Nephron progenitor cell (in vitro differentiated cells): ENCODE results near the gene ATP8B4.

ENCODE experiments used
- DNase-seq: peaks from one replicate; pipeline ENCODE4 v3.0.0; 2021
- H3K27ac Mint-ChIP-seq: 2 replicates; pipeline ENCODE4 v1.8.0; 2021; ENCODE audit warnings: mild to moderate bottlenecking, moderate library complexity, mixed read lengths
- H3K27me3 Mint-ChIP-seq: 2 replicates; pipeline ENCODE4 v1.8.0; 2021; ENCODE audit warnings: mild to moderate bottlenecking, low read depth, mixed read lengths; ENCODE audit not compliant: poor library complexity
- H3K36me3 Mint-ChIP-seq: 2 replicates; pipeline ENCODE4 v1.8.0; 2021; ENCODE audit warnings: low read depth, mixed read lengths
- H3K4me1 Mint-ChIP-seq: 2 replicates; pipeline ENCODE4 v1.8.0; 2021; ENCODE audit warnings: mixed read lengths
- H3K4me3 Mint-ChIP-seq: 2 replicates; pipeline ENCODE4 v1.8.0; 2021; ENCODE audit warnings: mild to moderate bottlenecking, moderate library complexity, mixed read lengths
- H3K9me3 Mint-ChIP-seq: 2 replicates; pipeline ENCODE4 v1.8.0; 2021; ENCODE audit warnings: mild to moderate bottlenecking, moderate library complexity, mixed read lengths
- TF ChIP-seq, protein P1 (sequence below): fragments of 200-600 bp; sonication (generic); IDR thresholded peaks from 2 replicates; pipeline ENCODE4 v1.5.0; 2021; ENCODE audit warnings: antibody characterized with exemption

The ATP8B4 gene

DNA sequence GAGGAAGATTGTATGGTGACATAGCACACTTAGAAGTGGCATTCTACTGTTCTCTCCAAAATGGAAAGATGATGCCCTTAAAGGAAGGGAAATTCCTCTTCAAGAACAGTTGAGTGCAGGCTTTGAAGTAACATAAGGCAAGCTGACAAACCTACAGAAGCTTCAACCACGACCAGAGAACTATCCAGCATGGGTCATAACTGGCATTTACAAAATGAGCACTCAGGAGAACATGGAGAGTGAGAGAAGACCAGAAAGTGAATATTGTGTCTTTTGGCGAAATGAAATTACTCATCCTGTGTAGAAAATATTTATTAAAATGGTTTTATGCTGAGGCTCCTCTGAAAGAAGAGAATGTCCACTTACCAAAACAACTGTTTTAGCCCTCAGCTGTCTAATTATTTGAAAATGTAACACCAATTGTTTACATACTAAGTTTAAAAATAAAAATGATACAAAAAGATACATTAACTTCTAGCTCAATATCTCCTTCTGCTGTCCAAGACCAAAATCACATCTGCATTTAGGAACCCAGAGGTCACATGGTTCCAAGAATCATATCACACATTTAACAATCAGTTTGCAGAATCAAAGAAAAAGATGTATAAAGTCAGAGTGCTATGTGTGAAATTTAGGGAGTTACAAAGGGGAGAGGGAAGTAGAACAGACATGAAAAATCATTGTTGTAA is 216.9 kb downstream of the ATP8B4 start:
- no peak overlapping the region for H3K4me3 Mint-ChIP-seq
- no peaks in the 10 kb centered on the region for H3K9me3 Mint-ChIP-seq
- H3K36me3 Mint-ChIP-seq: no peaks in the 10 kb centered on the region
- H3K4me1 Mint-ChIP-seq: no peaks in the 10 kb centered on the region
- H3K27ac Mint-ChIP-seq: no peak overlapping the region
- no peak for DNase-seq
- TF ChIP-seq, protein P1, sequence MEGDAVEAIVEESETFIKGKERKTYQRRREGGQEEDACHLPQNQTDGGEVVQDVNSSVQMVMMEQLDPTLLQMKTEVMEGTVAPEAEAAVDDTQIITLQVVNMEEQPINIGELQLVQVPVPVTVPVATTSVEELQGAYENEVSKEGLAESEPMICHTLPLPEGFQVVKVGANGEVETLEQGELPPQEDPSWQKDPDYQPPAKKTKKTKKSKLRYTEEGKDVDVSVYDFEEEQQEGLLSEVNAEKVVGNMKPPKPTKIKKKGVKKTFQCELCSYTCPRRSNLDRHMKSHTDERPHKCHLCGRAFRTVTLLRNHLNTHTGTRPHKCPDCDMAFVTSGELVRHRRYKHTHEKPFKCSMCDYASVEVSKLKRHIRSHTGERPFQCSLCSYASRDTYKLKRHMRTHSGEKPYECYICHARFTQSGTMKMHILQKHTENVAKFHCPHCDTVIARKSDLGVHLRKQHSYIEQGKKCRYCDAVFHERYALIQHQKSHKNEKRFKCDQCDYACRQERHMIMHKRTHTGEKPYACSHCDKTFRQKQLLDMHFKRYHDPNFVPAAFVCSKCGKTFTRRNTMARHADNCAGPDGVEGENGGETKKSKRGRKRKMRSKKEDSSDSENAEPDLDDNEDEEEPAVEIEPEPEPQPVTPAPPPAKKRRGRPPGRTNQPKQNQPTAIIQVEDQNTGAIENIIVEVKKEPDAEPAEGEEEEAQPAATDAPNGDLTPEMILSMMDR: no peak
- H3K27me3 Mint-ChIP-seq: no peaks in the 10 kb centered on the region

DNA sequence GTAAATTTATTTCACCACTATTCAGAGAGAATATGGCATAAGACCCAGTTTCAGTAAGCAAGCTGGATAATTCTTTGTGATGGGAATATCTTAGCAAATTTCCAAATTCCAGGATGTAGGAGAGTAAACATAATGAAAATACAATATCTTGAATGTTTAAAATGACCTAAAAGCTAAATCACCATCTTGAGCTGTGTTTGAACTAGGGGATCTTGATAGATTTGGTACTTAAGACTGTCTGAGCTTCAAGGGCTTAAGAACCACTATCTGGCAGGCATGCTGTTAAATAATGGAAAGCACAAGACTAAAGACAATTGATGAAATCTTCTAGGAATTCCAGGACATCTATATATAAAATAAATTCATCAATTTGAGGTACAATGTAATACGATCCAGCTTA is 217.7 kb downstream of the ATP8B4 start:
- H3K4me1 Mint-ChIP-seq: no peaks in the 10 kb centered on the region
- H3K27me3 Mint-ChIP-seq: no peaks in the 10 kb centered on the region

DNA sequence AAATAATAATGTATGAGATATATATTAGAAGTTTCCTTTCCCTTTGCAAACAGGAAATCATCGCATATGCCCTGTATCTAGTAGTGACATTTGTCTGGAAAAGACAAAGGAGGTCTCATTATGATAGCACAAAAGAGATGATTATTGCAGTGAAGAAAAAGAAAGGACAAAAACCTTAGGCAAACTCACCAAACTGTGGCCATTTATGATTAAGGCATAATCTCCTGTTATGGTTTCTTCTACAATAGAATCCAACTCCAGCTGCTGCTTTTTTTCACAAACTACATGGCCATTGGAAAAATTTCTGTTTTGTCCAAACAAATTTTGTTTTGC is 218.2 kb downstream of the ATP8B4 start:
- Mint-ChIP-seq H3K4me1 (no peaks in the 10 kb centered on the region), H3K4me3 (no peak overlapping the region), H3K36me3 (no peaks in the 10 kb centered on the region), H3K27me3 (no peaks in the 10 kb centered on the region), H3K27ac (no peak overlapping the region), H3K9me3 (no peaks in the 10 kb centered on the region)
- TF ChIP-seq, protein P1: no peak
- DNase-seq: no peak

More for the DNA sequence above, 217.7 kb downstream of the ATP8B4 start:
- Mint-ChIP-seq H3K4me3 (no peak overlapping the region), H3K27ac (no peak overlapping the region), H3K9me3 (no peaks in the 10 kb centered on the region), H3K36me3 (no peaks in the 10 kb centered on the region)
- TF ChIP-seq, protein P1: no peak
- no peak for DNase-seq

DNA sequence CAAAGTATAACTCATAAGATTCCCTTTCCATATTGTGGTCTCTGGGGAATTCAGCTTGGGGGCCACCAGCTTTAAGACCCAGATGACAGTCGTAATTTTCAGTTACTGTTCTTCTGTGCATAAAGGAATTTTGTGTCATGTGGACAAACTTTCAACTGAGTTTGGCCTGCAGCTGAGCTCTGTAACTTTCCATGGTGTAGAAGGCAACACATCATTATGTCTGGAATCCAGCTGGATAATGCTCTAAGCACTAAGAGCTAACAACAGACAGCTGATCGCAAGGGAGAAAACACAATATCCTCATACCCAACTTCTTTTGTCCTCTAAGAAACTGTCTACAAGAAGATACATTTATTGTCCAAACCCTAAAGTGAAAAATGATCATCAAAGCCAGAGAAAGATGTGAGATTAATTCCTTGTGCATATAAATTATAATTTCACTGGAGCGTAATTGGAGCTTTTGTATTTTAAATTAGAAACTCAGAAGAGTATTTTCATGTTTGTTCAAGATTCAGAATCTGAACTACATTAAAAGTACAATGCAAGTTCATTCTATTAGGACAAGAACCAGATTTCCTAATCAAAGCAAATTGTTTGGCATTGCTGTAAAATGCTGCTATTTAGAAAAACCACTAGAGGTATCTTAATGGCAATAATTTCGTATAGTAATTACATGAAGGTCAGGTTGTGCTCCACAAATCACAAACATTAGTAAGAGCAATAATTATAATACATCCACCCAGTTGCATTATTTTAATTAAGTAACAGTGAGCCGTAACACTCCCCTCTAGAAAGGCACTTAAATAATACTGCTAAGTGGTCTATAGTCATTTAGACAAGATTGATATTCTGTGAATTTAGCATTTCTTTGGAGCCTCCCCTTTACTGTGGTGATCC is 218.8 kb downstream of the ATP8B4 start:
- no peaks in the 10 kb centered on the region for H3K9me3 Mint-ChIP-seq
- no peaks in the 10 kb centered on the region for H3K36me3 Mint-ChIP-seq
- no peak overlapping the region for H3K27ac Mint-ChIP-seq
- no peak overlapping the region for H3K4me3 Mint-ChIP-seq
- DNase-seq: no peak
- H3K27me3 Mint-ChIP-seq: no peaks in the 10 kb centered on the region
- TF ChIP-seq, protein P1: no peak
- no peaks in the 10 kb centered on the region for H3K4me1 Mint-ChIP-seq

DNA sequence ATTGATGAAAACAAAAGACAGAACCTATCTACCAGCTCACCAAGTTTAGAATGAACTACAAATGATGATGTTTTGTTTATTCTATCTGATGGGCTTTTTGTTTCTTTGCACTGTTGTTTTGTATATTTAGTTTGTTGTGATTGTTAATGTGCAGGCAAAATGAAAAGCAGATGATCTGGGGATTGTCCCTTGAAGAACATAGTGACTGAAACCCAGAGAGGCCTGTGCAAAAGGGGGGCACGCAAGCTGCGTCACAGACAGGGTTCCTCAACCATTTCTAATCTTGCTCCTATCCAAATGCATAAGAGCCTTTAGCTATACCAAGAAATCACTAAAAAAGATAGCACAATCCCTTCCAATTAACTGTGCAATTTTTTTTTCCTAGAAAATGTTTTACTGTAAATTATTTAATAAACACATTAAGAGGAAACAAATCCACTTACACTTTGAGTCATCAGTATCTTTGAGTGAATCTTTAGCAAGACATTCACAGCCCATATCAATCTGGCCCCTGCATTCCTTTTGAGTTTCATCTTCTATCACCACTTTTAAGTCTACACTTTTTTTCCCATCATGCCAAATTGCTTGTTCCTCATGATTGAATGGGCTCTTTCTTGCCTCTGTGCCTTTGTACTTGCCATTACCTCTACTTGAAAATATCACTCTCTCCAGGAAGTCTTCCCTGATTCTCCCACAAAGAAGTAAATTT is 220.3 kb downstream of the ATP8B4 start:
- Mint-ChIP-seq H3K27me3 (no peaks in the 10 kb centered on the region), H3K4me1 (no peaks in the 10 kb centered on the region), H3K36me3 (no peaks in the 10 kb centered on the region), H3K9me3 (no peaks in the 10 kb centered on the region), H3K4me3 (no peak overlapping the region), H3K27ac (no peak overlapping the region)
- TF ChIP-seq, protein P1: no peak
- DNase-seq: no peak
